ENCODE data around the gene TMEM121B. TPM values are rescaled to one million over a fixed set of nuclear protein-coding genes. Genes with fewer than 3 reads are reported as not detected.

Gene TMEM121B
- total RNA-seq, 4 donors from 2014 or later = under 0.01 to 1.2 (median 0.75) TPM

GRCh38 chr22:17143826-17144225 is 22.7 kb upstream of the TMEM121B start:
- DNase-seq (ENCODE audit: low spot score in 2 of 2) = no peak
- no peak overlapping the region for H3K4me3 ChIP-seq
- TF ChIP-seq CTCF (IDR thresholded peaks at IDR 0.05) = no peak
- no peak for TF ChIP-seq EP300 (IDR thresholded peaks at IDR 0.05)
- no peak for TF ChIP-seq POLR2A (IDR thresholded peaks at IDR 0.05)
- H3K27ac ChIP-seq = no peak overlapping the region
- H3K36me3 ChIP-seq = peaks cover 0 to 84% (median 0%) of the 10 kb centered on the region in 3 donors
- H3K9me3 ChIP-seq = no peaks in the 10 kb centered on the region
- WGBS, 2 donors = 86 to 89% methylated on average over 8 of the region's 8 CpGs
- H3K4me1 ChIP-seq = no peaks in the 10 kb centered on the region
- H3K27me3 ChIP-seq = no peaks in the 10 kb centered on the region

DNA sequence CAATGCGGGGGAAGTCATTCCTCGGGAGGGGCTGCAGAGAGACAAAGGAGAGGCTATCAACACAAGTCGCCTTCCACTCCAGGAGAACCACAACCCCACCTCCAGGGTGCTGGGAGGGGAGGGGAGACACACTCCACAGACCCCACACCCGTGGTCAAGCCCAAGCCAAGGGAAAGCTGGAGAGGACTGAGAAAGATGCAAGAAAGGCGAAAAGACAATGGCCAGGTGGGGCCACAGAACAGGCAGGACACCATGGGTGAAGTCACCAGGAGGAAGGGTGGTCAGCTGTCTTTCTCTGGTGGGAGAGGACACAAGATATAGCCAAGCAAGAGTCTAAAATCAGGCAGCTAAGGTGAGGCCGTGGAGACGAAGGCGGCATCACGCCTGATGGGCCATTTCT is 21.9 kb upstream of the TMEM121B start:
- Histone ChIP-seq H3K36me3 (peaks cover 0 to 86% (median 0%) of the 10 kb centered on the region in 3 donors), H3K27ac (no peak overlapping the region), H3K4me1 (no peaks in the 10 kb centered on the region), H3K4me3 (no peak overlapping the region), H3K27me3 (no peaks in the 10 kb centered on the region), H3K9me3 (no peaks in the 10 kb centered on the region)
- 84 to 91% methylated on average over 9 of the region's 9 CpGs for WGBS, 2 donors
- no peak for TF ChIP-seq CTCF (IDR thresholded peaks at IDR 0.05)
- DNase-seq (ENCODE audit: low spot score in 2 of 2) = no peak

GRCh38 chr22:17140826-17141766 is 19.9 kb upstream of the TMEM121B start:
- no peak for DNase-seq (ENCODE audit: low spot score in 2 of 2)
- H3K9me3 ChIP-seq = no peaks in the 10 kb centered on the region
- H3K27ac ChIP-seq = no peak overlapping the region
- WGBS, 2 donors = 94% methylated on average over 7 to 9 of the region's 9 CpGs
- no peak overlapping the region for H3K4me3 ChIP-seq
- TF ChIP-seq POLR2A (IDR thresholded peaks at IDR 0.05) (no peak), EP300 (IDR thresholded peaks at IDR 0.05) (no peak)
- H3K27me3 ChIP-seq = no peaks in the 10 kb centered on the region
- H3K4me1 ChIP-seq = no peaks in the 10 kb centered on the region
- peaks cover 0 to 95% (median 6%) of the 10 kb centered on the region in 3 donors for H3K36me3 ChIP-seq

- DNase-seq (ENCODE audit: low spot score in 2 of 2) = no peak
- Histone ChIP-seq H3K9me3 (no peaks in the 10 kb centered on the region), H3K4me3 (no peak overlapping the region), H3K36me3 (peaks cover 0 to 92% (median 6%) of the 10 kb centered on the region in 3 donors), H3K27me3 (no peaks in the 10 kb centered on the region), H3K4me1 (no peaks in the 10 kb centered on the region), H3K27ac (no peak overlapping the region)
- 72 to 73% methylated on average over 8 of the region's 8 CpGs for WGBS, 2 donors
- TF ChIP-seq EP300 (IDR thresholded peaks at IDR 0.05) = no peak
- TF ChIP-seq CTCF (IDR thresholded peaks at IDR 0.05) = no peak
- TF ChIP-seq POLR2A (IDR thresholded peaks at IDR 0.05) = no peak
Measured at GRCh38 chr22:17140022-17140421, 18.9 kb upstream of the TMEM121B start.

GRCh38 chr22:17138513-17138912 is 17.4 kb upstream of the TMEM121B start:
- no peak for DNase-seq (ENCODE audit: low spot score in 2 of 2)
- Histone ChIP-seq H3K9me3 (no peaks in the 10 kb centered on the region), H3K36me3 (peaks cover 0 to 86% (median 6%) of the 10 kb centered on the region in 3 donors), H3K27me3 (no peaks in the 10 kb centered on the region), H3K4me3 (no peak overlapping the region), H3K27ac (no peak overlapping the region), H3K4me1 (no peaks in the 10 kb centered on the region)
- WGBS, 2 donors = 80 to 87% methylated on average over 11 of the region's 11 CpGs
- TF ChIP-seq CTCF (IDR thresholded peaks at IDR 0.05) = no peak
- no peak for TF ChIP-seq POLR2A (IDR thresholded peaks at IDR 0.05)
- TF ChIP-seq EP300 (IDR thresholded peaks at IDR 0.05) = no peak

Measured in tibial nerve (tissue), 4 donors.